IPS-20b (cell line): ENCODE measurements around the gene KLHL35.

ENCODE experiments used
- H3K27ac ChIP-seq: one replicate; pipeline ENCODE4 v1.5.1; 2013; ENCODE audit warnings: low read length
- H3K27me3 ChIP-seq: 2 replicates; pipeline ENCODE4 v1.6.1; 2013; ENCODE audit warnings: mild to moderate bottlenecking, low read length, inconsistent platforms; ENCODE audit not compliant: insufficient read depth
- H3K36me3 ChIP-seq: 2 replicates; pipeline ENCODE4 v1.6.1; 2013; ENCODE audit warnings: low read depth, mild to moderate bottlenecking, inconsistent platforms, low read length, moderate library complexity; ENCODE audit not compliant: insufficient read depth
- H3K4me1 ChIP-seq: 2 replicates; pipeline ENCODE4 v1.6.1; 2013; ENCODE audit warnings: mild to moderate bottlenecking, control low read depth, inconsistent platforms, low read length, moderate library complexity; ENCODE audit not compliant: insufficient read depth
- H3K4me3 ChIP-seq: 2 replicates; pipeline ENCODE4 v1.5.1; 2013; ENCODE audit warnings: mild to moderate bottlenecking, low read length, inconsistent platforms
- H3K9ac ChIP-seq: 2 replicates; pipeline ENCODE4 v1.6.1; 2013; ENCODE audit warnings: low read depth, mild to moderate bottlenecking, inconsistent platforms, low read length, moderate library complexity
- H3K9me3 ChIP-seq: 2 replicates; pipeline ENCODE4 v1.6.1; 2013; ENCODE audit warnings: mild to moderate bottlenecking, low read depth, low read length, inconsistent platforms; ENCODE audit not compliant: insufficient read depth

KLHL35 gene

DNA sequence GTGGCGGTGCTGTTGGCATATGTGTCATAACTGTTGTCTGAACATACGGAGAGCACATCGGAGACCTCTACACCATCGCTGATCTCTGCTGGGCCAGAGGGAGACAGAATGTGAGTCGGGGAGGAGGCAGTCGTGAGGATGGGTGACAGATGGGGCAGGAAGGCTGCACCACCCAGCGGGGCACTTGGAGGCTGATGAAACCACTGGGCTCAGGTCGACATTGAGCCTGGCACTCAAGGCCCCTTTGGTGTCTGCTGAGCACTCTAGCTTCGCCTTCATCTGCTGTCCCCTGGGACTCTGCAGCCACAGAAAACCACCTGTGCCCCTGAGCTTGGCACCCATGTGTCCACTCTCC lies 2.5 kb upstream of the KLHL35 start:
- peaks cover 39% of the 10 kb centered on the region for H3K27me3 ChIP-seq
- no peak overlapping the region for H3K27ac ChIP-seq
- H3K9me3 ChIP-seq, result no peaks in the 10 kb centered on the region
- H3K4me3 ChIP-seq, result no peak overlapping the region
- no peaks in the 10 kb centered on the region for H3K36me3 ChIP-seq
- H3K4me1 ChIP-seq, result peaks cover 11% of the 10 kb centered on the region; the same call in 1 of the 2 replicates
- H3K9ac ChIP-seq, result no peak overlapping the region

DNA sequence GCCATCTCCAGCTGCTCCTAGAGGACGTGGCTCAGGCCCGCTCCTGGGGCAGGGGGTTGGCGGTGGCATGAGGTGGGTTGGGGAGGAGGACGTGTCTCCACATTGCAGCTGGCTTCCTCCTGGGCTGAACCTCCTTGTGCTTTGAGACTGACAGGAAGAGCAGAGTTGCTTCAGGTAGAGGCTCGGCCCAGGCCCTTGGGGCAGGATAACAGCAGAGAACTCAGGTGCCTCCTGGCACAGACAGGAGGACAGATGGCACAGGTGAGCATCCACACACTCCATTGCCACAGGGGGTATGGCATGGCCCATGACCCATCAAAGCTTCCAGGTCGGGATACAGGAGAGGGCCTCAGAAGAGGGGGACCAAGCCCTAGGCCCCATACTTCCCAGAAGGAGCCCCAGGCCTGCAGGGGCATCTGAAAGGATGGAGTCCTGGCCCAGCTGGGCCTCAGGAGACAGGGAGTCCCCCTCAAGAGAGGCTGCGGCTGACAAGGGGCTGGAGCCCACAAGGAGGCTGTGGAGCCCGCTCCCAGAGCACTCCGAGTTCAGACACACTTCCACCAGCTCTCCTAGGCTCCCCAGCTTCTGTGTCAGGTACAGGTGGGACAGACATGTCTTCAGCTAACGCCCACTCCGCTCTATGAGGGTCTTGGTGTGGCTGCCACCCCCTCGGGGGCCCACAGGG lies 2.0 kb upstream of the KLHL35 start:
- Histone ChIP-seq H3K27ac (no peak overlapping the region), H3K4me3 (no peak overlapping the region), H3K4me1 (peaks cover 12% of the 10 kb centered on the region; the same call in 1 of the 2 replicates), H3K9ac (no peak overlapping the region), H3K36me3 (no peaks in the 10 kb centered on the region), H3K27me3 (peaks cover 44% of the 10 kb centered on the region), H3K9me3 (no peaks in the 10 kb centered on the region)

DNA sequence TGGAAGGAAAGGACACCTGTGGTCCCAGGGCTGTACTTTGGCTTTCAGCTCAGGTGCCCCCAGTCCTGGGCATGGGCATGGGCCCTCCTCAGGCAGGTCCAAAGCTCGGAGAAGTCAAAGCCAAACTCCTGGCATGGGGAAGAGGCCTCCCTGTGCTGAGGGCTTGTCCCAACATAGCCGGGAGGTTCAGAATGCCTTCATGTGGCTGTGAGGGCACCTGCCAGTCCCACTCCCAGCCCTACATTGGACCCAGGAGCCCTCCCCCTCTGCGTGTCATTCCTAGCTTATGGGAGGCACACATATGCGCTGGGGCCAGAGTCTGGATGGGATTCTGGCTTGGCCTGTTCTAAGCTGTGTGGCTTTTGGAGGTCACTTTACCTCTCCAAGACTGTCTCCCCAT lies 1.0 kb upstream of the KLHL35 start:
- H3K4me3 ChIP-seq, result no peak overlapping the region
- peaks cover 12% of the 10 kb centered on the region; the same call in 1 of the 2 replicates for H3K4me1 ChIP-seq
- H3K27me3 ChIP-seq, result peaks cover 54% of the 10 kb centered on the region
- no peak overlapping the region for H3K27ac ChIP-seq
- H3K36me3 ChIP-seq, result no peaks in the 10 kb centered on the region
- no peak overlapping the region for H3K9ac ChIP-seq
- H3K9me3 ChIP-seq, result peaks cover 7% of the 10 kb centered on the region

DNA sequence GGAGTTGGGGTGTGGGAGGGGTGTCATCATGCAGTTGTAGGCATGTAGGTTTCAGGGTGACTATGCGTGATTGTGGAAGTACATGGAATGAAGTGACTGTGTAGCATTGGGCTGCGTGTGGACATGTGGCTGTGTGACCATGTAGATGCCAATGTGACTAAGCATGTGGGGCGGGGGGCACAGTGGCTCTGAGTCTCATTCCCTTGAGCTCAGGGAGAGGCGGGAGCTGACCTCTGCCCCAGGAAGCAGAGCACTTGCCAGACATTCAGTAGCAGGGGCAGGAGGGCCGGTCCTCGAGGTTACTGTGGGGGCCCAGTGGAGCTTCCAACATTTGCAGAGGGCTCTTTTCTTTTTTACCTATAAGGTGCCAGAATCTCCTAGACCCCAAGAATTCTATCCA lies 440 bp upstream of the KLHL35 start:
- Histone ChIP-seq H3K4me3 (peak overlapping the region; percentile 54; the same call in 1 of the 2 replicates), H3K9me3 (peaks cover 11% of the 10 kb centered on the region), H3K4me1 (peaks cover 12% of the 10 kb centered on the region; the same call in 1 of the 2 replicates), H3K9ac (no peak overlapping the region), H3K27me3 (peaks cover 60% of the 10 kb centered on the region), H3K27ac (no peak overlapping the region), H3K36me3 (no peaks in the 10 kb centered on the region)

DNA sequence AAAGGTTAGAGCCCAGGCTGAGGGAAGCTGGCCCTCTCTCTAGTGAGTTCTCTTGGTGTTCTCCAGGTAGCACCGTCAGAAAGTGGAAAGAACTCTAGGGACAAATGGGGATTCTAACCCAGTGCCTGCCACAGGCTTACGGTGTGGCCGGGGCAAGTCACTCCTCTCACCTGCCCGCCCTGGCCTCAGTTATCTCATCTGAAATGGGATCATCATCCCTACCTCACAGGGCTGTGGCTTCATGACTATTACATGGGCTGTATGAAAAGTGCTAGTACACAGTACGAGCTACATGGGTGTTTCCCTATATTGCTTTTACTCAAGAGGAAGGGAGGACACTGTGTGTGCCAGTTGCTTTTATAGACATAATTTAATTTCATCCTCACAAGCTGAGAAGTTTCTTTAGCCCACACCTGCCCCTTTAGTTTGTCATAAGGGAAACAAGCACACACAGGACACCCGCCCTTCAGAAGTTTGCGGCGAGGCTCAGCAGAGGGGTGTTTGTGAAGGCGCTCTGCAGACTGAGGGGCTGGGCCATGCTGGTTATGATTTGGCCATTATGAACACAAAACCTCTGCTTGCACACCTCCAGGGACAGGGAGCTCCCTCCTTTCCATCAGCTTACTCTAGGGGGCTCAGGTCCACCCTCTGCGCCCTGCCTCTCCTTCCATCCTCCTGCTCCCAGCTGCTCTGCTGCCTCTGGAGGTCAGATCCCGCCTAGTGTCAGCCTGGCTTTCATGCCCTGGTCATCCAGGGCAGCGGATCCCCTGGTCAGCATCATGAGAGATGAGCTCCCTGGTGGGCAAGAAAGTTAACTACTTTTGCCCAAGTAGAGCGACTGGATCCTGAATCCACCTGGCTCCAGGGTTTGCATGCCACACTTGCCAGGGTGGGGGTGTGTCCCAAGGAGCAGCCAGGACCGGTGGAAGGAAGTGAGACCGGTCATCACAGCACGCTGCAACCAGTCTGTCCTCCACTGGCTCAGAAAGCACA lies 1.2 kb downstream of the KLHL35 start:
- peak overlapping the region; percentile 54 for H3K4me3 ChIP-seq
- H3K9ac ChIP-seq, result no peak overlapping the region
- peaks cover 76% of the 10 kb centered on the region for H3K27me3 ChIP-seq
- no peak overlapping the region for H3K27ac ChIP-seq
- peaks cover 12% of the 10 kb centered on the region; the same call in 1 of the 2 replicates for H3K4me1 ChIP-seq
- peaks cover 11% of the 10 kb centered on the region for H3K9me3 ChIP-seq
- H3K36me3 ChIP-seq, result no peaks in the 10 kb centered on the region

DNA sequence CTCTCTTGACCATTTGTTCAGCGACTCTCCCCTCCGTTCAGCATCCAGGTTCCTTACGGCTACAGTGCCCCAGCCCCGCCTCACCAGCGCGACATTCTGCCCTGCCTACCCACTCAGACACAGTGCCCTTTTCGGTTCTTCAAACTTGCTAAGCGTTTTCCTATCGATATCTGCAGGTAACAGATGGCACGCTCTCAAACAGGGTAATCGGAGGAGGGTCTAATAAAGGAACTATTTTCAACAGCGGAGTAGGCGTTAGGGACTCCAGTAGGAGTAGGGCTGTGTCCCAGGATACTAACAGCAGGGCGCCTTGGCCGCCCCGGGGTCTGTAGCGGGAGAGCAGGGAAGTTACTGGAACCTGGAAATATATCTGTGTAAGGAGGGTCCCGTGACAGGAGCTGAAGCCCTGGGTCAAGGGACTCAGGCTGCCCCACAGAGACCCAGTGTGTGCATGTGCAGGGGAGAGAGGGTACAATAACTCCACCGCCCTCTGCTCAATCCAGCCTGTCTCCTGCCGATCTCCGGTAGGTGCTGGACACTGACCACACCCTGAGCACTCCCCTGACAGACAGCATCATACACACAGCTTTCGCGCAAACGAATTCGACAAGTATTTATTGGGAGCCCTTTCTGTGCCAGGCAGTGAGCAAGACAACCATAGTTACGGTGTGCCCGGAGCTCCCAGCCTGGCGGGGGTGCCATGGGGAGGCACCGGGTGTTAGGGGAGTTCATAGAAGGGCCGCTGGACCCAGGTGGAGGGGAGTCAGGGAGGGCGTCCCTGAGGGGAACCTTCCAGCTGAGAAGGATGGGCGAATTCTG lies 2.1 kb downstream of the KLHL35 start:
- Histone ChIP-seq H3K4me1 (peaks cover 12% of the 10 kb centered on the region; the same call in 1 of the 2 replicates), H3K9me3 (peaks cover 11% of the 10 kb centered on the region), H3K9ac (no peak overlapping the region), H3K27me3 (peaks cover 80% of the 10 kb centered on the region), H3K4me3 (peak overlapping the region; percentile 52), H3K36me3 (no peaks in the 10 kb centered on the region), H3K27ac (no peak overlapping the region)

DNA sequence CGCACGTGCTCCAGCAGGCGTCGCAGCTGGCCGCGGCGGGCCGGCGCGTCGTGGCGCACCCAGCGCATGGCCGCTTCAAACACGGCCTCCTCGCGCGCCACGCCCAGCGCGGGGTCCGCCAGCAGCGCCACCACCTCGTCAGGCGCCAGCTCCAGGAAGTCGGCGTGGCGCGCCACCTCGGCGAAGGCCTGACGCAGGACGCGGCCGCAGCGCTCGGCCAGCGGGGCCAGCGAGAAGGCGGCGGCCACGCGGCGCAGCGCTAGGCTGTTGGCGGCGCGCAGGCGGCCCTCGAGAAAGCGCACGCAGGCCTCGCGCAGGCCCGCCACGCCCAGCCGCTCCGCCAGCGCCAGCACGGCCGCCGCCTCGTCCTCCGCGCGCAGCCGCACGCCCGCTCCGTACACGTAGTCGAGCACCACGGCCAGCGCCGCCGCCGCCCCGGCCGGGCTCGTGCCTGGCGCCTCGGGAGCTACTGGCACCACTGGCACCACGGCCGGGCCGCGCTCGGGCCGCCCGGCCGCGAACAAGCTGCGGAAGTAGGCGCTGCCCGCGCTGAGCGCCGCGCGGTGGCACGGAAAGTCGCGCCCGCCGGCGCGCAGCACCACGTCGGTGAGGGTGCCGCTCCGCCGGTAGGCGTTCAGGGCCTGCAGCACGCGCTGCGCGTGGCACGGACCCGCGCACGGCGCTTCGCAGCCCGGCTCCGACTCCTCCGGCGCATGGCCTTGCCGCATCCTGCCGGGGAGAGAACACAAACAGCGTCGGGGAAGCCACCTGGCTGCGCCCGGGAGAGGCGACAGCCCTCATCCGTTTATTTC lies 2.9 kb downstream of the KLHL35 start:
- no peak overlapping the region for H3K27ac ChIP-seq
- H3K4me3 ChIP-seq, result peak overlapping the region; percentile 52
- H3K4me1 ChIP-seq, result peaks cover 12% of the 10 kb centered on the region; the same call in 1 of the 2 replicates
- H3K36me3 ChIP-seq, result no peaks in the 10 kb centered on the region
- no peak overlapping the region for H3K9ac ChIP-seq
- peaks cover 11% of the 10 kb centered on the region for H3K9me3 ChIP-seq
- H3K27me3 ChIP-seq, result peaks cover 80% of the 10 kb centered on the region

DNA sequence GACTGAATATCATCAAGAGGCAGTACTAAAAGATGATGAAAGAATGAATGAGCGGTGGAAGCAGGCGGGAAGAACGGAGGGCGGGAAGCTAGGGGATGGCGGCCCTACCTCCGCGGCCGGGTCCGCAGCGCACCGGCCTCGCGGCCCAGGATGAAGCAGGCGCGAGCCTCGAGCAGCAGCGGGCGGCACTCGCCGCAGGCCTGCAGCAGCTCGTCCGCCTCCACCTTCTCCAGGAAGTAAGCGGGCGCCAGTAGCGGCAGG lies 3.4 kb downstream of the KLHL35 start:
- no peak overlapping the region for H3K4me3 ChIP-seq
- peaks cover 12% of the 10 kb centered on the region; the same call in 1 of the 2 replicates for H3K4me1 ChIP-seq
- peaks cover 11% of the 10 kb centered on the region for H3K9me3 ChIP-seq
- no peak overlapping the region for H3K27ac ChIP-seq
- H3K9ac ChIP-seq, result no peak overlapping the region
- peaks cover 80% of the 10 kb centered on the region for H3K27me3 ChIP-seq
- no peaks in the 10 kb centered on the region for H3K36me3 ChIP-seq

DNA sequence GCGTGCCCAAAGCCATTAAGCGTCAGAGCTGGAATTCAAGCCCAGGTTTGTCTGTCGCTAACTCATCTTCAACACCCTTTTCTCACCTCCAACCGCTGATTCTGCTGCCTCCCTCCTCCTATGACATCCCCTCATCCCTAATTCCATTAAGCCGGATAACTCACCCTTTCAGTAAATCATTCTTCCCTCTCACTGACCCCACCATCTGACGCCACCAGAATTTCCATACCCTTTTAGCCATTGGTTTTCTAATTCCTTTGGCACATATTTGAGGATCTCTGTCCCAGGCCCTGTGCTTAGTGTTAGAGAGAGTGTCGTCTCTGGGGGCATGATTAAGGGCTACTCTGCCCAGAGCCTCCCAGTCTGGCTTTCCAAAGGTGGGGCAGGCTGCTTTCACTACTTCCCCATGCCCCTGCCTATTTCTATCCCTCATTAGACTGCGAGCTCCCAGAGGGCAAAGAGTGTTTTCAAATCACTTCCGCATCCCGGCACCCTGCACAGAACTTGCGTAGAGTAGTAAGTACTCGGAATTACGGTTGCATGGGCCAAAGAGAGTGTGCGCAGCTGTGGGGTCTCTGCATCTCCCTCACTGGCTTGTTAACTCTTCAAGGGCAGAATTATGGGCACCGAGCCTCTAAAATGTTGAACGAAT lies 3.9 kb downstream of the KLHL35 start:
- no peak overlapping the region for H3K27ac ChIP-seq

DNA sequence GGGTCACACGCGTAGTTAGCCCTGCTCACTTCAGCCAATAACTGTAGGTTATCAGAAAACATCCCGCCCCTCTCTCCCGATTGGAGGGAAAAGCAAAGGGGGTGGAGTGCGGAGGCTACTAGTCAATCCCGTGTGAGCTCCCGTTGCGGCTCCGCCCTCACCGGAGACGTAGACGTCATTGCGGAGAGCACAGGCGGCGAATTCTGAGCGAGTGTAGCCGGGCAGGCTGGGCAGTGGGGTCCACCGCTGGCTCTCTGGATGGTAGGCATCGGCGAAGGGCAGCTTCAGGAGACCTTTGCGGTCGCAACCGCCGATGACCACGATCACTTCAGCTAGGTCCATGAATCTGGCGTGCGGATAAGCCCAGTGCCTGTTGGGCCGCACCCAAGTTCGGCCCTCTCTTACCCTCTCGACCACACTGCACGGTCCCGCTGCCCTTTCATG lies 4.7 kb downstream of the KLHL35 start:
- no peak overlapping the region for H3K4me3 ChIP-seq
- H3K36me3 ChIP-seq, result no peaks in the 10 kb centered on the region
- H3K9ac ChIP-seq, result no peak overlapping the region
- peaks cover 12% of the 10 kb centered on the region; the same call in 1 of the 2 replicates for H3K4me1 ChIP-seq
- H3K9me3 ChIP-seq, result peaks cover 11% of the 10 kb centered on the region
- H3K27me3 ChIP-seq, result peaks cover 68% of the 10 kb centered on the region
- H3K27ac ChIP-seq, result no peak overlapping the region

More for the DNA sequence above, 3.9 kb downstream of the KLHL35 start:
- Histone ChIP-seq H3K9me3 (peaks cover 11% of the 10 kb centered on the region), H3K9ac (no peak overlapping the region), H3K4me1 (peaks cover 12% of the 10 kb centered on the region; the same call in 1 of the 2 replicates), H3K4me3 (no peak overlapping the region), H3K36me3 (no peaks in the 10 kb centered on the region), H3K27me3 (peaks cover 76% of the 10 kb centered on the region)
